LNCaP clone FGC (cell line): ENCODE results near the gene RNF40.

Experiments used
- DNase-seq: peaks from one replicate; pipeline ENCODE4 v3.0.0-alpha.2; 2011; ENCODE audit warnings: low read depth
- H3K4me3 ChIP-seq: 2 replicates; pipeline ENCODE4 v1.5.1; 2011; ENCODE audit warnings: mild to moderate bottlenecking, low read depth, low read length, control low read depth
- TF ChIP-seq, protein P1 (sequence below): IDR thresholded peaks from 2 replicates; pipeline ENCODE4 v1.5.1; 2012; ENCODE audit warnings: mild to moderate bottlenecking; ENCODE audit not compliant: control insufficient read depth, insufficient read depth; ENCODE audit errors: extremely low read depth

Gene RNF40

DNA sequence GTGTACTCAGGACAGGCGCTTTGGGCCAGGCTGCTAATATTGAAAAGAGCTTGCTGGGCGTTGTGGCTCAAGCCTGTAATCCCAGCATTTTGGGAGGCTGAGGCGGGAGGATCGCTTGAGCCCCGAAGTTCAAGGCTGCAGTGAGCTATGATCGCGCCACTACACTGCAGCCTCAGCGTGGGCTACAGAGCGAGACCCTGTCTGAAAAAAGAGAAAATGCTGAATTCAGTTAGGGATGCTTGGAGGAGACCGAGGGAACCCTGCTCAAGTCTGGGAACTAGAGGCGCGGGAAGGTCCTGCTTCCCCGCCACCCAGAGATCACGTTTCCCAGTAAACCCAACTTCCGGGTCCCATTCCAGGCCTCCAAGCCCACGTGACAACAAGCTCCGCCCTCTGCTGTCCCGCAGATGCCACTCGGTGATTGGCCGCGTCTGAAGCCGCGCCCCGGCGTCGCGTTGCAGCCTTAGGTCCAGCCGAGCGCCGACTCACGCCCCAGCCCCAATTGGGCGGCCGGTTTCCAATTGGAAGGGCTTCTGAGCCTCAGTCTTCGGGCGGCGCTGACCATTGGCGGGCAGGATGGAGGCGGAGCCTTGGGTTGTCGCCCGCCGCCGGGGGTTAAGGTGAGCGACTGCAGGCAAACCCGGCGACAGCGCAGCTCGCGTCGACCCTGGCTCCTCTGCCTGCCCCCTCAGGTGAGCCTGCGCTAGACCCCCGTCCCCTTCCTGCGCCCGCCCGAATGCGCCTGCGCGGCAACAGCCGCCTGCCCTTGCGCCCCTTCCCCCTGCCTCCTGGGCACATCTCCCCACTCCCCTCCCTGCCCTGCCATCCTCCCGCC, 14.1 kb upstream of the RNF40 start, which contains the start of gene PHKG2:
TSS of gene PHKG2 (plus strand) at position 627 of the 835 bp plus-strand sequence. CDS start 396 bp downstream, outside the sequence.
- TF ChIP-seq, protein P1, sequence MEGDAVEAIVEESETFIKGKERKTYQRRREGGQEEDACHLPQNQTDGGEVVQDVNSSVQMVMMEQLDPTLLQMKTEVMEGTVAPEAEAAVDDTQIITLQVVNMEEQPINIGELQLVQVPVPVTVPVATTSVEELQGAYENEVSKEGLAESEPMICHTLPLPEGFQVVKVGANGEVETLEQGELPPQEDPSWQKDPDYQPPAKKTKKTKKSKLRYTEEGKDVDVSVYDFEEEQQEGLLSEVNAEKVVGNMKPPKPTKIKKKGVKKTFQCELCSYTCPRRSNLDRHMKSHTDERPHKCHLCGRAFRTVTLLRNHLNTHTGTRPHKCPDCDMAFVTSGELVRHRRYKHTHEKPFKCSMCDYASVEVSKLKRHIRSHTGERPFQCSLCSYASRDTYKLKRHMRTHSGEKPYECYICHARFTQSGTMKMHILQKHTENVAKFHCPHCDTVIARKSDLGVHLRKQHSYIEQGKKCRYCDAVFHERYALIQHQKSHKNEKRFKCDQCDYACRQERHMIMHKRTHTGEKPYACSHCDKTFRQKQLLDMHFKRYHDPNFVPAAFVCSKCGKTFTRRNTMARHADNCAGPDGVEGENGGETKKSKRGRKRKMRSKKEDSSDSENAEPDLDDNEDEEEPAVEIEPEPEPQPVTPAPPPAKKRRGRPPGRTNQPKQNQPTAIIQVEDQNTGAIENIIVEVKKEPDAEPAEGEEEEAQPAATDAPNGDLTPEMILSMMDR, result no peak
- DNase-seq, result peak; percentile 98
- H3K4me3 ChIP-seq, result peak within 1 kb of the TSS; percentile 71

DNA sequence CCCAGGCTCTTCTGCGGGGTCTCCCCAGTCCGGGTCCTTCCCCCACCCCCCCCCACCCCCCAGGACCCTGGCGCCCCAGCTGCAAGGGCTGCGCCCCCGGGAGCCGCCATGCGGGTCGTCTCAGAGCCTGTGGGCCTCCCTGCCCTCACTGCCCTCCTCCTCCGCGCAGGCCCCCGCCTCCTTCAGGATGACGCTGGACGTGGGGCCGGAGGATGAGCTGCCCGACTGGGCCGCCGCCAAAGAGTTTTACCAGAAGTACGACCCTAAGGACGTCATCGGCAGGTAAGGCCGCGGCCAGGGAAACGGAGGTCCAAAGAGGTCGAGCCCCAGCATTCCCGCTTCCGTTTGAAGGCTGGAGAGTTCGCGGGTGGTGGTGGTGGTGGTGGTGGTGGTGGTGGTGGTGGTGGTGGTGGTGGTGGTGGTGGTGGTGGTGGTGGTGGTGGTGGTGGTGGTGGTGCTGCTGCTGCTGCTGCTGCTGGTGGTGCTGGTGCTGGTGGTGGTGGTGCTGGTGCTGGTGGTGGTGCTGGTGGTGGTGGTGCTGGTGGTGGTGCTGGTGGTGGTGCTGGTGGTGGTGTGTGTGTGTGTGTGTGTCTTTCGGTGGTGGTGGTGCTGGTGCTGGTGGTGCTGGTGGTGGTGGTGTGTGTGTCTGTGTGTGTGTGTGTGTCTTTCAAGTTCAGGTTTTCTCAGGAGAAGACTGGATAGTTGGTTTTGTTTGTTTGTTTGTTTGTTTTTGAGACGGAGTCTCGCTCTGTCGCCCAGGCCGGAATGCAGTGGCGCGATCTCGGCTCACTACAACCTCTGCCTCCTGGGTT, 13.3 kb upstream of the RNF40 start:
- no peak for DNase-seq
- TF ChIP-seq, protein P1, result no peak
- H3K4me3 ChIP-seq, result peak overlapping the region; percentile 71

DNA sequence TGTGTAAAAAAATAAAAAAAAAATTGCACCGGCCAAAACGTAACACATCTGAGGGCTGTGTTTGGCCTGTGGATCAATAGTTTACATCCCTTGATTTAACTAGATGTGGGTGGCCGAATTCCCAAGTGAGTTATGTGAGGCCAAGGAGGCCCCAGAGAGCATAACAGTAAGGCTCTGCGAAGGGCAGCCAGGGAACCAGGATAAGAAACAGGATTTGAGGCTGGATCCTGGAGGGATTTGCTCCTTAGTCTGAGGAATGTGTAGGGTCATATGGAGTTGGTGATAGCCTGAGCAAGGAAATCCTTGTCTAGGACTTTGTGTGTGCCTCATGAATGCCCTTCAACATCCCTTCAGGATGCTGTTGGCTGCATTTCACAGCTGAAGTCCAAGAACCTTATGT, 11.9 kb upstream of the RNF40 start:
- no peak overlapping the region for H3K4me3 ChIP-seq
- TF ChIP-seq, protein P1, result no peak
- DNase-seq, result no peak

DNA sequence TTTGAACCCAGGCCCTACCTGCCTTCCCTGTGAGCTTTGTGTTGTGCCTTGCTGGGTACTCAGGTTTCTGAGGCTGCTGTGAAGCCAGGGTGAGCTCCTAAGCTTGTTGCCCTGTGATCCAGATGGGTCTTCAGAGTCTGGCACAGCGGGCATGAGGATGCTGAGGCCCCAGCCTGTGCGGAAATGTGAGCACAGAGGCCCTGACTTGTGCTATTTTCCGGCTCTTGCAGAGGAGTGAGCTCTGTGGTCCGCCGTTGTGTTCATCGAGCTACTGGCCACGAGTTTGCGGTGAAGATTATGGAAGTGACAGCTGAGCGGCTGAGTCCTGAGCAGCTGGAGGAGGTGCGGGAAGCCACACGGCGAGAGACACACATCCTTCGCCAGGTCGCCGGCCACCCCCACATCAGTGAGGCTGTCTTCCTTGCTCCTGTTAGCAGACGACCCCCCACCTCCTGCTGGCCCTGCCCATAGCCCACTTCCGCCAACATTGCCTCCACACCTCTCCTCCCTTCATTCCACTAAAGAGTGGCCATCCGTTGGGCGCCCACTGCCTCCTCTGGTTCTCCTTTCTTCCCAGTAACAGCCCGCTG, 11.2 kb upstream of the RNF40 start:
- no peak for DNase-seq
- H3K4me3 ChIP-seq, result no peak overlapping the region
- TF ChIP-seq, protein P1, result no peak

DNA sequence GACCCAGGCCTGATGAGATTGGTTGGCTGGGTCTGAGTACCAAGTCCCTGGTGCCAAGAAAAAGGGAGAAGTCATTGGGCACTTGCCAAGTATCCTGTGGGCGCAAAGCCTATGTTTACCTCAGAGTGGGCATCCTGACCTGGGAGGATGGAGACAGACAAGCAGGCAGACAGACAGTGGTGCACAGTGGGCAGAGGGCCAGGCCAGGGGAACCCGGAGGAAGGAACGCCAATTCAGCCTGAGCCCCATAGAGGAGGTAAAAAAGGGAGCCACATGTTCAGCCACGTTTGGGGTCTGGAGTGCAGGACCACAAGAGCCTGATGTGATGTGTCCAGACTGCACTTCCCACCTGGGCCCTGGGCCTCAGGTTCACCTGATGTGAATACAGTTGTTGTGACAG, 8.5 kb upstream of the RNF40 start:
- no peak for DNase-seq
- TF ChIP-seq, protein P1, result no peak
- no peak overlapping the region for H3K4me3 ChIP-seq

DNA sequence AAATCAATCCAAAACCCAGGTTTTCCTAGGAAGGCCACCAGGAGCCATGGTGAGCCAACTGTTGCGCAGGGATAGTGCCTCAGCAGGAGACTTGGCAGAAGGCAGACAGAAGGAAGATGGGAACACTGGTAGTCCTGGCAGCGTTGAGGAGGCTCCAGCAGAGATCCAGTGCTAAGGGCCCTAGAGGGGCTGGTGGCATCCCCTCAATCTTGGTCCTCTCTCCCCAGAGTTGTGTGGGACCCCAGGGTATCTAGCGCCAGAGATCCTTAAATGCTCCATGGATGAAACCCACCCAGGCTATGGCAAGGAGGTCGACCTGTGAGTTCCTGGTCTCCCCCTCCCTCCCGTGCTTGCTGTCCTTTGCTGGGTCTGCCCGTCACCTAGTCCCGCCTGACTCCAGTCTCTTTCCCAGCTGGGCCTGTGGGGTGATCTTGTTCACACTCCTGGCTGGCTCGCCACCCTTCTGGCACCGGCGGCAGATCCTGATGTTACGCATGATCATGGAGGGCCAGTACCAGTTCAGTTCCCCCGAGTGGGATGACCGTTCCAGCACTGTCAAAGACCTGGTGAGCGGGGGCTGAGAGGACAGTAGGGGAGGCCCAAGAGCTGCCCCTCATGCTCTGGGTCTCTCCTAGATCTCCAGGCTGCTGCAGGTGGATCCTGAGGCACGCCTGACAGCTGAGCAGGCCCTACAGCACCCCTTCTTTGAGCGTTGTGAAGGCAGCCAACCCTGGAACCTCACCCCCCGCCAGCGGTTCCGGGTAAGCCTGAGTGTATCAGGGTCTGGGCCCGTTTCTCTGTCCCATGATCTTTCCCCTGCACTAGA, 6.0 kb upstream of the RNF40 start:
- DNase-seq, result no peak
- TF ChIP-seq, protein P1, result no peak
- no peak overlapping the region for H3K4me3 ChIP-seq
